Choroid plexus epithelial cell (primary cell): ENCODE measurements around the gene MYO15A.

ENCODE experiments used
- DNase-seq: peaks from one replicate; pipeline ENCODE4 v3.0.0-alpha.2; 2010; ENCODE audit warnings: low read depth
- H3K4me3 ChIP-seq: 2 replicates; pipeline ENCODE4 v1.5.1; 2011; ENCODE audit warnings: low read depth, mild to moderate bottlenecking, control low read depth, low read length, moderate library complexity
- CTCF ChIP-seq: conservative IDR thresholded peaks from 2 replicates; pipeline ENCODE4 v1.5.1; 2011; ENCODE audit warnings: low read depth, mild to moderate bottlenecking, control low read depth, inconsistent platforms, low read length, moderate library complexity

The MYO15A gene

GRCh38 chr17:18194804-18195203, 86.2 kb downstream of the MYO15A start:
- no peak for DNase-seq
- no peak for TF ChIP-seq CTCF
- H3K4me3 ChIP-seq: no peak overlapping the region

GRCh38 chr17:18195246-18195645, 86.7 kb downstream of the MYO15A start:
- no peak overlapping the region for H3K4me3 ChIP-seq
- no peak for TF ChIP-seq CTCF
- DNase-seq: no peak

- DNase-seq: no peak
These were observed 89.1 kb downstream of the MYO15A start for GRCh38 chr17:18197535-18198194.

GRCh38 chr17:18198530-18198929, 90.0 kb downstream of the MYO15A start:
- no peak for DNase-seq
- TF ChIP-seq CTCF: no peak
- no peak overlapping the region for H3K4me3 ChIP-seq

More at GRCh38 chr17:18197535-18198194, 89.1 kb downstream of the MYO15A start:
- no peak overlapping the region for H3K4me3 ChIP-seq
- TF ChIP-seq CTCF: no peak

- no peak for DNase-seq
- no peak overlapping the region for H3K4me3 ChIP-seq
- TF ChIP-seq CTCF: no peak
These were observed 92.6 kb downstream of the MYO15A start for GRCh38 chr17:18201108-18201507.

GRCh38 chr17:18203308-18203707, 94.8 kb downstream of the MYO15A start:
- DNase-seq: no peak
- no peak for TF ChIP-seq CTCF
- no peak overlapping the region for H3K4me3 ChIP-seq

- H3K4me3 ChIP-seq: no peak overlapping the region
- no peak for TF ChIP-seq CTCF
- no peak for DNase-seq
These were observed 97.3 kb downstream of the MYO15A start for GRCh38 chr17:18205861-18206260.
